Measurements from ENCODE around the gene PARD3.

DNA sequence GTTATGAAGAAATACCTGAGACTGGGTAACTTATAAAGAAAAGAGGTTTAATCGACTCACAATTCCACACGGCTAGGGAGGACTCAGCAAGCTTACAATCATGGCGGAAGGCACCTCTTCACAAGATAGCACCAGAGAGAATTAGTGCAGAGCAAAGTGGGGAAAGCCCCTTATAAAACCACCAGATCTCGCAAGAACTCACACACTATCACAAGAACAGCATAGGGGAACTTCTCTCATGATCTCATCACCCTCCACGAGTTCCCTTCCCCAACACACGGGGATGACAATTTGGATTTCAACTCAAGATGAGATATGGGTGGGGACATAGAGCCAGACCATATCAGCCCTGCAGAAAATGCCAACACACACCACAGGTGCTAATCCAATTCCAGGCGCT lies 218.7 kb downstream of the PARD3 start:
- TF ChIP-seq, protein P1, sequence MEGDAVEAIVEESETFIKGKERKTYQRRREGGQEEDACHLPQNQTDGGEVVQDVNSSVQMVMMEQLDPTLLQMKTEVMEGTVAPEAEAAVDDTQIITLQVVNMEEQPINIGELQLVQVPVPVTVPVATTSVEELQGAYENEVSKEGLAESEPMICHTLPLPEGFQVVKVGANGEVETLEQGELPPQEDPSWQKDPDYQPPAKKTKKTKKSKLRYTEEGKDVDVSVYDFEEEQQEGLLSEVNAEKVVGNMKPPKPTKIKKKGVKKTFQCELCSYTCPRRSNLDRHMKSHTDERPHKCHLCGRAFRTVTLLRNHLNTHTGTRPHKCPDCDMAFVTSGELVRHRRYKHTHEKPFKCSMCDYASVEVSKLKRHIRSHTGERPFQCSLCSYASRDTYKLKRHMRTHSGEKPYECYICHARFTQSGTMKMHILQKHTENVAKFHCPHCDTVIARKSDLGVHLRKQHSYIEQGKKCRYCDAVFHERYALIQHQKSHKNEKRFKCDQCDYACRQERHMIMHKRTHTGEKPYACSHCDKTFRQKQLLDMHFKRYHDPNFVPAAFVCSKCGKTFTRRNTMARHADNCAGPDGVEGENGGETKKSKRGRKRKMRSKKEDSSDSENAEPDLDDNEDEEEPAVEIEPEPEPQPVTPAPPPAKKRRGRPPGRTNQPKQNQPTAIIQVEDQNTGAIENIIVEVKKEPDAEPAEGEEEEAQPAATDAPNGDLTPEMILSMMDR (IDR thresholded peaks at IDR 0.05): no peak
- no peak for TF ChIP-seq POLR2A (IDR thresholded peaks at IDR 0.05)
